Measurements from ENCODE around the gene KCNMA1.

The KCNMA1 gene

DNA sequence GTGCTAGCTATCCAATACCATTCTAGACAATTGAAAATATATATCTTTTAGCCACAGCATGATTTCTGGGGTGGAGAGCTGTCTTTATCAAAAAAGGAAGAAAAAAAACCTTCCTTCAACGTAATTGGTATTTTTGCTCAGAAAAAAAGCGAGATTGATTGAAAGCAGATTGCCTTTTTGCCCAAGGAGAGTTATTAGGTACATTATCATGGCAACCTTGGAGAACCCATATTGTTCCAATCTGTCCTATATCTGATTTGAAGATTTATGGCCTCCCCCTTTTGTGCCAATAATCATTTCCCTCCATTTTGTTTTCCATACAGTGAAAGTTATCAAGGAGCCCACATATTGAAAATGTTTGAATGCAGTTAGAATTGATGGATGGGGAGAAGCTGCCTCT lies 544.5 kb downstream of the KCNMA1 start:
- no peak for DNase-seq (ENCODE audit: extremely low read depth, low read depth)
- TF ChIP-seq, protein P1, sequence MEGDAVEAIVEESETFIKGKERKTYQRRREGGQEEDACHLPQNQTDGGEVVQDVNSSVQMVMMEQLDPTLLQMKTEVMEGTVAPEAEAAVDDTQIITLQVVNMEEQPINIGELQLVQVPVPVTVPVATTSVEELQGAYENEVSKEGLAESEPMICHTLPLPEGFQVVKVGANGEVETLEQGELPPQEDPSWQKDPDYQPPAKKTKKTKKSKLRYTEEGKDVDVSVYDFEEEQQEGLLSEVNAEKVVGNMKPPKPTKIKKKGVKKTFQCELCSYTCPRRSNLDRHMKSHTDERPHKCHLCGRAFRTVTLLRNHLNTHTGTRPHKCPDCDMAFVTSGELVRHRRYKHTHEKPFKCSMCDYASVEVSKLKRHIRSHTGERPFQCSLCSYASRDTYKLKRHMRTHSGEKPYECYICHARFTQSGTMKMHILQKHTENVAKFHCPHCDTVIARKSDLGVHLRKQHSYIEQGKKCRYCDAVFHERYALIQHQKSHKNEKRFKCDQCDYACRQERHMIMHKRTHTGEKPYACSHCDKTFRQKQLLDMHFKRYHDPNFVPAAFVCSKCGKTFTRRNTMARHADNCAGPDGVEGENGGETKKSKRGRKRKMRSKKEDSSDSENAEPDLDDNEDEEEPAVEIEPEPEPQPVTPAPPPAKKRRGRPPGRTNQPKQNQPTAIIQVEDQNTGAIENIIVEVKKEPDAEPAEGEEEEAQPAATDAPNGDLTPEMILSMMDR (IDR thresholded peaks at IDR 0.05; ENCODE audit: low read depth, low read length), result no peak

DNA sequence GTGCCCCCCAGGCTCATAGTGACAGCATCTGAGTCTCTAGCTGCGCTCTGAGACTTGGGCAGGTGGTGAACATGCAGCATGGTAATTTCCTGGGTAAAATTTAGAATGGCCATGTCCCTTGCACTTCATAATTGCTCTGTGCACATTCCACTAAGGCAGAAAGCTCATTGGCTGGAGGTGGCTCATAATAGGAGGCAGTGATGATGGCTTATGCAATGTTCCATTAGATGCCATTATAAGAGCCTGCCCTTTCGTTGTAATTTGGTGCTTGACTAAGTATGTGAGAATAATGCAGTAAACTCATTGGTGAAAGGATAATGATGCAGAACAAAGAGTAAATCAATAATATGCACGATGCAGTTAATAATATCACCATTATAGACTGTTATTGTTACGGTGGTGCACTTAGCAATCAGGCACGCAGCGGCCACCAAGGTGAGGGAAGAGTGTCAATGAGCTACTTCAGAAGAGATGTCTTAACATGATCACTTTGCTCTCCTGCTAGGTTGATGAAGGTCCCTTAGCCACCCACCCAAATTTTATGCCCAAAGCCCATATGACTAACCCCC lies 545.9 kb downstream of the KCNMA1 start:
- DNase-seq (ENCODE audit: extremely low read depth, low read depth), result no peak
- TF ChIP-seq, protein P1 (IDR thresholded peaks at IDR 0.05; ENCODE audit: low read depth, low read length), result no peak

DNA sequence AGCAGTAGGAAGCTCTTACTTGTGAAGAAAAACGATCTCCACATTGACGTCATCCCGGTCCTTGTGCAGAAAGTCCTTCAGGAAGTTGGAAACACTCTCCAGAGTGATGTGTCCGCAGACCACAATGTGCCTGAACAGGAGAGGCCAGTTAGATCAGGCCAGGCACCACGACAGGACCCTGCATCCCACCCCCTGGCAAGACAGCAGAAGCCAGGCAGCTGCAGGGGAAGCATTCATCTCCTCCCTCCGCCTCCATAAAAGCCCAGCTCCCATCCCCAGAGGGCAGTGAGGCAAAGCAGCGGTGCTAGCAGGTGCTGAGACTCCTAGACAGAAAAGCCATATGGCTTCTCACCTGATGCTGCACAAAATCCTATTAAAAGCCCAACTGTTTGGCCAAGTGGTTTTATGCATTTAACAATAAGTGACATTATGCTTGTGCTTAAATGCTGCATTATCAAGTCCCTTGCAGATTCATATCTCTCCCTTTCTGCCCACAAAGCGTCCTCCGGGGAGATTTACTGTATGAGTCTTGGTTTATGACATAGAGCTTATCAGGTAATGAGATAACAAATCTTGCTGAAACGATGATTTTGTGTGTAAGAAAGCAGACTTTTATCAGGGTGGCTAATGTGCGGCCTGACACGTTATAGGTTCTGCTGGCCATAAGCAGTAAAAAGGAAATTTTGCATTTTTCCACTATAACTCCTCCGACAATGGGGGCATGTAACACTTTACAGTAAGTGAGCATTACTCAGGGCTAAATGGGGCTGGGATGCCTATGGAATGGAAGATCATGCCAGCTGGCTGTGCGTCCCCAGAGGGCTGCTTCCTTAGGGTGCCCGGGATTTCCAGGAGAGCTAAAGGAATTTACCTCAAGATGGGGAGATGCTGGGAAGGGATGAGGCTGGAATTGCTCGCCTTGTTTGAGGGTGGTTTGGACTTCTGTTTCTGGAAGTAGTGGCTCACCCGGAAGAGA lies 546.9 kb downstream of the KCNMA1 start:
- DNase-seq (ENCODE audit: extremely low read depth, low read depth), result no peak
- TF ChIP-seq, protein P1 (IDR thresholded peaks at IDR 0.05; ENCODE audit: low read depth, low read length), result no peak

DNA sequence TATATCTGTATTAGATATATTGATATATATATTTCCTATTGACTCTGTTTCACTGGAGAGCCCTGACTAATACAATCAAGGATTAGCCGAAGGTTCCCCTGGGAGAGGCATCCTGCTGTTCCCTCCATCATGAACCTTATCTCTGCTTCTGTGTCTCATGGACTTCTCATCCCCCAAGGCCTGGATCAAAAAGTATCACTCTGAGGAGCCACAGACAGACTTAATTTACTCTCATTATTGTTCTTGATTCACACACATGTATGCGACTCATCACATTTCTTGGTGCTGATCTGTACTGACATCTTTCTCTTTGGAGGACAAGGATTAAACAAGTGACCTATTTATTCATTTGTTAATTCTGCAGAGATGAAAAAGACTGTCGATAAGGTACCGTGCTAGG lies 550.2 kb downstream of the KCNMA1 start:
- TF ChIP-seq, protein P1 (IDR thresholded peaks at IDR 0.05; ENCODE audit: low read depth, low read length), result no peak
- no peak for DNase-seq (ENCODE audit: extremely low read depth, low read depth)

DNA sequence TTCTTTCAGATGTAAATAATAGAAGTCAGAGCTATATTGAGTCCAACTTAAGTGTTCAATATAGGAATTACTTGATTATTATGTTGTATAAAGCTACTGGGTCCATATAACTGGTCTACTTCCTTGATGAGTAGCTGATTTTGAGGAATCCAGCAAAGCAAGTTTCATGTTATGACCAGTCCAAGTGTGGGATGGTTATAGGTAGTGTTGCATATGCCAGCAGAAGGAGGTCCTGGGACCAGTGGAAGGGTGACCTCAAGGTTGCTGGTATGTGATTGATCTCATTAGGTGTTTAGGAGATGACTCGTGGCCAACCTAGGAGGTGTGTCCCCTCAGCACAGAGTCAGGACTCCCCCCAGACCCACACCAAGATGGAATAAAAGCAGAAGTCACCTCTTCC lies 551.5 kb downstream of the KCNMA1 start:
- TF ChIP-seq, protein P1 (IDR thresholded peaks at IDR 0.05; ENCODE audit: low read depth, low read length), result no peak
- DNase-seq (ENCODE audit: extremely low read depth, low read depth), result no peak

DNA sequence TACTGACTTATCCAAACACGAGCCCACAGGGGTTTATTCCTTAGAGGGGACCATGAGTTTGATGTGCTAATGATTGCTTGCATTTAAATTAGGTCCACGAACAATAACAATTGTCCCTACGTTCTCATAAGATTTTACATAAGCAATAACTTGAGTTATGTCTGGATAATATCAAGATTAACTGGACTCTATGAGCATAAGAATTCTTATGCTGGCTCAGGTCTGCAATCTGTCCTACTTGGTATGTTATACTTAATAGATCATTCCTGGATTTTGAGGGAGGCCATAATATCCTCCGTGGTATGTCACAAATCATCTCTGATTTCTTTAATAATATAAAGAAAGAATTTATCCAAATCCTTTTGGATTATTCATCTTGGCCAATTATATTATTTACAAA lies 552.3 kb downstream of the KCNMA1 start:
- TF ChIP-seq, protein P1 (IDR thresholded peaks at IDR 0.05; ENCODE audit: low read depth, low read length), result no peak
- no peak for DNase-seq (ENCODE audit: extremely low read depth, low read depth)

Measured in AG09319 (cell line).